DND-41 (cell line): ENCODE data around the gene STEAP4.

Experiments used
- CTCF ChIP-seq: IDR thresholded peaks from 2 replicates; pipeline ENCODE4 v1.5.1; 2012; ENCODE audit warnings: borderline replicate concordance, low read length, moderate library complexity, mild to moderate bottlenecking; ENCODE audit not compliant: poor library complexity, severe bottlenecking; ENCODE audit errors: extremely low read depth
- EZH2 ChIP-seq: IDR thresholded peaks from 3 replicates; pipeline ENCODE4 v1.6.1; 2012; ENCODE audit warnings: borderline replicate concordance, low read depth, mild to moderate bottlenecking, moderate library complexity, low read length, inconsistent platforms; ENCODE audit not compliant: severe bottlenecking

- TF ChIP-seq CTCF (no peak), EZH2 (no peak)
These were observed 27.8 kb downstream of the STEAP4 start for GRCh38 chr7:88278881-88279280.
